DOHH2 (cell line): ENCODE data around the gene PHLPP1.

Experiments used
- CTCF ChIP-seq: fragments of 200-600 bp; sonication (generic); IDR thresholded peaks from one replicate; pipeline ENCODE4 v1.5.1; 2014; ENCODE audit warnings: antibody characterized with exemption, mild to moderate bottlenecking, low read depth, low read length; ENCODE audit not compliant: poor library complexity, severe bottlenecking
- EZH2phosphoT487 ChIP-seq: fragments of 200-600 bp; sonication (generic); IDR thresholded peaks from 2 replicates; pipeline ENCODE4 v1.6.1; 2017; ENCODE audit warnings: borderline replicate concordance, mild to moderate bottlenecking, antibody characterized with exemption, low read length, moderate library complexity, mixed read lengths

GRCh38 chr18:63002803-63003445 is 287.6 kb downstream of the PHLPP1 start:
- TF ChIP-seq CTCF (no peak), EZH2phosphoT487 (no peak)
